NB4 (cell line): ENCODE data around the gene S100A2.

Source experiments
- CTCF ChIP-seq: IDR thresholded peaks from one replicate; pipeline ENCODE4 v1.5.1; 2012; ENCODE audit warnings: low read depth, low read length
- MAX ChIP-seq: IDR thresholded peaks from 2 replicates; pipeline ENCODE4 v1.6.1; 2011; ENCODE audit warnings: low read depth, low read length
- MYC ChIP-seq: IDR thresholded peaks from 2 replicates; pipeline ENCODE4 v1.6.1; 2011; ENCODE audit warnings: low read depth, low read length
- POLR2A ChIP-seq: IDR thresholded peaks from 2 replicates; pipeline ENCODE4 v1.6.1; 2011; ENCODE audit warnings: mild to moderate bottlenecking; ENCODE audit not compliant: insufficient read length; ENCODE audit errors: extremely low read depth

- TF ChIP-seq MYC (no peak), CTCF (no peak), POLR2A (no peak), MAX (no peak)
These were observed 31.3 kb downstream of the S100A2 start for GRCh38 chr1:153534226-153534924.
